ENCODE measurements around the gene MTMR10. TPM values are rescaled to one million over a fixed set of nuclear protein-coding genes. Genes with fewer than 3 reads are reported as not detected.

MTMR10 gene
- total and polyA plus RNA-seq, 2 donors (not counting 1 experiment from before 2014, with no cell fraction given) = 17.3 to 44.6 TPM

GRCh38 chr15:31024330-31024729, 32.9 kb upstream of the MTMR10 start:
- H3K9me3 ChIP-seq (ENCODE audit: control insufficient read depth, insufficient read depth, low read depth, low read length) = no peaks in the 10 kb centered on the region
- TF ChIP-seq EZH2 (IDR thresholded peaks at IDR 0.05; ENCODE audit: low read length, missing control alignments) (no peak), CTCF (conservative IDR thresholded peaks at IDR 0.05 in 1 of 2, IDR thresholded peaks at IDR 0.05 in 1 of 2; ENCODE audit: low read depth in 1 of 2, low read length in 2 of 2) (no peak)
- H3K4me2 ChIP-seq (ENCODE audit: extremely low read depth, insufficient read depth, low read length) = peak overlapping the region; percentile 28
- DNase-seq (ENCODE audit: low read depth in 2 of 2) = peak; percentile 71 to 99
- peaks cover 6% of the 10 kb centered on the region for H3K4me1 ChIP-seq (ENCODE audit: control insufficient read depth, extremely low read depth, insufficient read depth, low read length)
- H3K4me3 ChIP-seq (replicated peaks in 1 of 4; ENCODE audit: control extremely low read depth in 1 of 4, insufficient read depth in 1 of 4, low read depth in 3 of 4, low read length in 4 of 4) = no peak overlapping the region
- H3K36me3 ChIP-seq (ENCODE audit: control insufficient read depth, insufficient read depth, low read length) = no peaks in the 10 kb centered on the region
- H4K20me1 ChIP-seq (ENCODE audit: control insufficient read depth, extremely low read depth, insufficient read depth, low read length) = no peaks in the 10 kb centered on the region
- H3K79me2 ChIP-seq (ENCODE audit: control insufficient read depth, insufficient read depth, low read length) = no peaks in the 10 kb centered on the region
- H2AFZ ChIP-seq (ENCODE audit: low read length) = no peak overlapping the region
- no peaks in the 10 kb centered on the region for H3K27me3 ChIP-seq (ENCODE audit: control insufficient read depth, insufficient read depth, low read length)
- peak overlapping the region; percentile 44 for H3K27ac ChIP-seq (ENCODE audit: insufficient read depth, low read length)
- H3K9ac ChIP-seq (ENCODE audit: insufficient read depth, low read length) = no peak overlapping the region

- Histone ChIP-seq H3K27ac (ENCODE audit: insufficient read depth, low read length) (peak overlapping the region; percentile 44), H3K27me3 (ENCODE audit: control insufficient read depth, insufficient read depth, low read length) (no peaks in the 10 kb centered on the region), H3K36me3 (ENCODE audit: control insufficient read depth, insufficient read depth, low read length) (no peaks in the 10 kb centered on the region), H3K79me2 (ENCODE audit: control insufficient read depth, insufficient read depth, low read length) (no peaks in the 10 kb centered on the region), H3K9me3 (ENCODE audit: control insufficient read depth, insufficient read depth, low read depth, low read length) (no peaks in the 10 kb centered on the region), H3K4me1 (ENCODE audit: control insufficient read depth, extremely low read depth, insufficient read depth, low read length) (peaks cover 6% of the 10 kb centered on the region), H3K9ac (ENCODE audit: insufficient read depth, low read length) (no peak overlapping the region), H3K4me3 (replicated peaks in 1 of 4; ENCODE audit: control extremely low read depth in 1 of 4, insufficient read depth in 1 of 4, low read depth in 3 of 4, low read length in 4 of 4) (no peak overlapping the region), H2AFZ (ENCODE audit: low read length) (no peak overlapping the region), H4K20me1 (ENCODE audit: control insufficient read depth, extremely low read depth, insufficient read depth, low read length) (no peaks in the 10 kb centered on the region), H3K4me2 (ENCODE audit: extremely low read depth, insufficient read depth, low read length) (peak overlapping the region; percentile 28)
- TF ChIP-seq EZH2 (IDR thresholded peaks at IDR 0.05; ENCODE audit: low read length, missing control alignments) (no peak), CTCF (conservative IDR thresholded peaks at IDR 0.05 in 1 of 2, IDR thresholded peaks at IDR 0.05 in 1 of 2; ENCODE audit: low read depth in 1 of 2, low read length in 2 of 2) (no peak)
- DNase-seq (ENCODE audit: low read depth in 2 of 2) = peak in 1 of 2 donors; percentile 33
Observed at GRCh38 chr15:31023841-31024240, 32.4 kb upstream of the MTMR10 start.

- Histone ChIP-seq H3K4me3 (replicated peaks in 1 of 4; ENCODE audit: control extremely low read depth in 1 of 4, insufficient read depth in 1 of 4, low read depth in 3 of 4, low read length in 4 of 4) (no peak overlapping the region), H3K4me2 (ENCODE audit: extremely low read depth, insufficient read depth, low read length) (no peak overlapping the region), H3K9ac (ENCODE audit: insufficient read depth, low read length) (no peak overlapping the region), H3K79me2 (ENCODE audit: control insufficient read depth, insufficient read depth, low read length) (no peaks in the 10 kb centered on the region), H3K4me1 (ENCODE audit: control insufficient read depth, extremely low read depth, insufficient read depth, low read length) (peaks cover 8% of the 10 kb centered on the region), H3K27ac (ENCODE audit: insufficient read depth, low read length) (no peak overlapping the region), H3K27me3 (ENCODE audit: control insufficient read depth, insufficient read depth, low read length) (no peaks in the 10 kb centered on the region), H2AFZ (ENCODE audit: low read length) (no peak overlapping the region), H3K36me3 (ENCODE audit: control insufficient read depth, insufficient read depth, low read length) (no peaks in the 10 kb centered on the region), H3K9me3 (ENCODE audit: control insufficient read depth, insufficient read depth, low read depth, low read length) (no peaks in the 10 kb centered on the region), H4K20me1 (ENCODE audit: control insufficient read depth, extremely low read depth, insufficient read depth, low read length) (no peaks in the 10 kb centered on the region)
- DNase-seq (ENCODE audit: low read depth in 2 of 2) = no peak
- TF ChIP-seq CTCF (conservative IDR thresholded peaks at IDR 0.05 in 1 of 2, IDR thresholded peaks at IDR 0.05 in 1 of 2; ENCODE audit: low read depth in 1 of 2, low read length in 2 of 2) (no peak), EZH2 (IDR thresholded peaks at IDR 0.05; ENCODE audit: low read length, missing control alignments) (no peak)
Observed at GRCh38 chr15:31021067-31021665, 29.7 kb upstream of the MTMR10 start.
